Trophoblast cell (in vitro differentiated cells and primary cell): ENCODE data around the gene VAMP1.

Source experiments
- DNase-seq, 2 donors: peaks; one replicate each; pipeline ENCODE4 v3.0.0-alpha.2; 2016
- H2AFZ ChIP-seq: 2 replicates; pipeline ENCODE4 v1.6.1; 2013; ENCODE audit warnings: low read length, moderate library complexity, mild to moderate bottlenecking; ENCODE audit not compliant: insufficient read depth, poor library complexity
- H2AK5ac ChIP-seq: 2 replicates; pipeline ENCODE4 v1.6.1; 2013; ENCODE audit warnings: mild to moderate bottlenecking, low read length
- H2BK120ac ChIP-seq: 2 replicates; pipeline ENCODE4 v1.6.1; 2013; ENCODE audit warnings: low read length, mild to moderate bottlenecking, moderate library complexity; ENCODE audit not compliant: insufficient read depth, poor library complexity
- H2BK12ac ChIP-seq: 2 replicates; pipeline ENCODE4 v1.6.1; 2013; ENCODE audit warnings: mild to moderate bottlenecking, low read length, moderate library complexity
- H2BK5ac ChIP-seq: 2 replicates; pipeline ENCODE4 v1.6.1; 2013; ENCODE audit warnings: low read length, low read depth, moderate library complexity, mild to moderate bottlenecking; ENCODE audit not compliant: poor library complexity
- H3K14ac ChIP-seq: 2 replicates; pipeline ENCODE4 v1.6.1; 2013; ENCODE audit warnings: mild to moderate bottlenecking, low read length
- H3K18ac ChIP-seq: 2 replicates; pipeline ENCODE4 v1.6.1; 2013; ENCODE audit warnings: mild to moderate bottlenecking, low read length
- H3K23ac ChIP-seq: 2 replicates; pipeline ENCODE4 v1.6.1; 2013; ENCODE audit warnings: low read length
- H3K27ac ChIP-seq: 2 replicates; pipeline ENCODE4 v1.5.1; 2013; ENCODE audit warnings: low read depth, mild to moderate bottlenecking, inconsistent platforms, low read length, moderate library complexity
- H3K27me3 ChIP-seq: 2 replicates; pipeline ENCODE4 v1.6.1; 2013; ENCODE audit warnings: inconsistent platforms, mild to moderate bottlenecking, low read length, moderate library complexity; ENCODE audit not compliant: insufficient read depth
- H3K36me3 ChIP-seq, 2 experiments: 1 replicate in 1 of 2; 2 replicates in 1 of 2; pipeline ENCODE4 v1.6.1; 2013; ENCODE audit warnings: low read length in 2 of 2, mild to moderate bottlenecking in 2 of 2, moderate library complexity in 1 of 2; ENCODE audit not compliant: insufficient read depth in 2 of 2, control insufficient read depth in 1 of 2
- H3K4ac ChIP-seq: 2 replicates; pipeline ENCODE4 v1.6.1; 2013; ENCODE audit warnings: low read depth, mild to moderate bottlenecking, low read length, moderate library complexity
- H3K4me1 ChIP-seq, 2 experiments: 1 replicate in 1 of 2; 2 replicates in 1 of 2; pipeline ENCODE4 v1.6.1; 2013; ENCODE audit warnings: low read length in 2 of 2, mild to moderate bottlenecking in 2 of 2, moderate library complexity in 1 of 2; ENCODE audit not compliant: insufficient read depth in 2 of 2, control insufficient read depth in 1 of 2
- H3K4me2 ChIP-seq: 2 replicates; pipeline ENCODE4 v1.6.1; 2013; ENCODE audit warnings: inconsistent platforms, mild to moderate bottlenecking, low read length, moderate library complexity
- H3K4me3 ChIP-seq: 2 replicates; pipeline ENCODE4 v1.5.1; 2013; ENCODE audit warnings: mild to moderate bottlenecking, low read depth, low read length, inconsistent platforms
- H3K79me1 ChIP-seq: one replicate; pipeline ENCODE4 v1.6.1; 2013; ENCODE audit warnings: low read length
- H3K79me2 ChIP-seq: 2 replicates; pipeline ENCODE4 v1.6.1; 2013; ENCODE audit warnings: low read length, mild to moderate bottlenecking; ENCODE audit not compliant: control insufficient read depth, insufficient read depth, poor library complexity
- H3K9ac ChIP-seq: 2 replicates; pipeline ENCODE4 v1.6.1; 2013; ENCODE audit warnings: mild to moderate bottlenecking, low read length
- H3K9me3 ChIP-seq: 2 replicates; pipeline ENCODE4 v1.6.1; 2013; ENCODE audit warnings: low read depth, mild to moderate bottlenecking, control low read depth, inconsistent platforms, low read length; ENCODE audit not compliant: insufficient read depth
- H4K12ac ChIP-seq: 2 replicates; pipeline ENCODE4 v1.6.1; 2013; ENCODE audit warnings: low read depth, mild to moderate bottlenecking, low read length, moderate library complexity
- H4K8ac ChIP-seq: 2 replicates; pipeline ENCODE4 v1.6.1; 2013; ENCODE audit warnings: low read depth, mild to moderate bottlenecking, low read length, moderate library complexity
- H4K91ac ChIP-seq: one replicate; pipeline ENCODE4 v1.6.1; 2013; ENCODE audit warnings: low read depth, mild to moderate bottlenecking, low read length, moderate library complexity
- WGBS: extraction: QIAGEN DNeasy Blood & Tissue Kit; methylation state at CpG from one replicate; pipeline ENCODE4 v1.1.7; 2013; ENCODE audit warnings: missing lambda C conversion rate; ENCODE audit not compliant: insufficient read length, insufficient coverage; ENCODE audit errors: extremely low coverage; 5-methylcytosine and 5-hydroxymethylcytosine counted together

VAMP1 gene

DNA sequence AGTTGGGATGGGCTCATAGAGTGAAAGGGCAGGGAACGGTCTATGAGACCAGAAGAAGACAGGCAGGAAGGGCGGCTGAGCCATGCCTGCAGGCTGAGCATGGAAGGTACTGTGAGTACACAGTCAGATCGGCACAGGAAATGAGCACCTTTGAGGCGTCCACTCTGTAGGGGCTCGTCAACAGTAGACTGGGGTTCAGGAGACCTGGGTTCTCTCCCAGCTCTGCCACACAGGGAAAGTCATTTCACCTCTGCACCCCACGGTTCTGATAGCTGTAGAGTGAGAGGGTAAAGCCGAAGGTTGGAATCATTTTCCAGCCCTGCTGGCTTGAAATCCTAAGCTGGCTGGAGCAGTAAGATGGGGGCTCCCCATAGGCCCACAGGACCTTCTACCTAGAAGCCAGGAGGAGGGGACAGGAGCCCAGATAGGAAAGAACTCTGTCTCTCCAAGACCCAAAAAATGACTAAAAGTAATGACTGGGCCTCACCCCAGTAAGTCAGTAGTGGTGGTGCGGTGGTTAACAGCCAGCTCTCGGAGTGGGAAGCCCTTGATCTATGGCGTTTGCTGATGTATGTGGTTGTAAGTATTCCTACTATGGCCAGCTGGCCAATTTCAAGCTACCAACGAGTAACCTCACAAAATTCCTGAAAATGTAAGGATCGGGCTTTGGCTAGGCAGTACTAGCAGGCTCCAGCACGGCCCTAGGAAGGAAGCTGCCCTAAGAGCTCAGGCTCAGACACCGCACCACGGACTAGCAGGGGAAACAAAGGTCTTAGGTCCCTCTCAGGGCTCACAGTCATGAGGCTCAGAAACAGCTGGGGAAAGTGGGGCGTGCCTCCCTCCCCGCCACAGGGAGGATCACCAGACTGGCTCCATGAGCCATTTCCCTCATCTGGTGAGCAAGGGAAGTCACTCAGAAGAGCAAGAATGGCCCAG lies 36.0 kb downstream of the VAMP1 start:
- Histone ChIP-seq H3K4me3 (no peak overlapping the region), H3K79me2 (no peaks in the 10 kb centered on the region), H2AFZ (no peak overlapping the region), H3K9me3 (no peaks in the 10 kb centered on the region), H3K23ac (no peak overlapping the region), H4K8ac (no peak overlapping the region), H4K91ac (no peak overlapping the region), H3K79me1 (no peaks in the 10 kb centered on the region), H3K36me3 (no peaks in the 10 kb centered on the region), H2BK12ac (no peak overlapping the region), H3K18ac (no peak overlapping the region), H4K12ac (no peak overlapping the region), H3K27ac (no peak overlapping the region), H2BK120ac (no peak overlapping the region), H2AK5ac (no peak overlapping the region), H3K14ac (no peak overlapping the region), H2BK5ac (no peak overlapping the region), H3K27me3 (no peaks in the 10 kb centered on the region), H3K4me2 (no peak overlapping the region), H3K4me1 (no peaks in the 10 kb centered on the region), H3K4ac (no peak overlapping the region), H3K9ac (no peak overlapping the region)
- no CpG with 5 or more reads among the region's 17 CpGs for WGBS
- peak in 1 of 2 donors; percentile 59 for DNase-seq

DNA sequence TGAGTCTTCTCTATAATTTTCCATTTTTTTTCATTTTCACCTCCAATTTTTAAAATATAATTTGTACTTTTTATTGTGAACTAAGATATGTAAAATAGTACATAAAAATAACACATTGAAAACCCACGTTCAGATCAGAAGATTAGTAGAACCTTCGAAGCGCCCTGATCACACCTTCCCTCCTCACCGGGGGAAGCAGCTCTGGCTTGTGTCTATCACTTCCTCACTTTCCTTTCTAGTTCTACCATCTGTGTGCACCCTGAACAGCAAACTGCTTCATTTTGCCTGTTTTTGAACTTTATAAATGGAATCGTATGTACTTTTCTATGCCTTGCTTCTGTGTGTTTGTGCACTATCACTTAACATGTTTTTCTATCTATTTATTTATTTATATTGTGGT lies 37.5 kb downstream of the VAMP1 start:
- Histone ChIP-seq H3K4me2 (no peak overlapping the region), H2BK12ac (no peak overlapping the region), H3K9me3 (no peaks in the 10 kb centered on the region), H3K27me3 (no peaks in the 10 kb centered on the region), H3K14ac (no peak overlapping the region), H3K4me3 (no peak overlapping the region), H3K18ac (no peak overlapping the region), H3K79me1 (no peaks in the 10 kb centered on the region), H3K23ac (no peak overlapping the region), H3K9ac (no peak overlapping the region), H3K27ac (no peak overlapping the region), H2AK5ac (no peak overlapping the region), H3K79me2 (no peaks in the 10 kb centered on the region), H3K4ac (no peak overlapping the region), H4K91ac (no peak overlapping the region), H3K4me1 (no peaks in the 10 kb centered on the region), H4K8ac (no peak overlapping the region), H2AFZ (no peak overlapping the region), H2BK120ac (no peak overlapping the region), H2BK5ac (no peak overlapping the region), H4K12ac (no peak overlapping the region), H3K36me3 (no peaks in the 10 kb centered on the region)
- WGBS, result no CpG with 5 or more reads among the region's 5 CpGs
- DNase-seq, result no peak

DNA sequence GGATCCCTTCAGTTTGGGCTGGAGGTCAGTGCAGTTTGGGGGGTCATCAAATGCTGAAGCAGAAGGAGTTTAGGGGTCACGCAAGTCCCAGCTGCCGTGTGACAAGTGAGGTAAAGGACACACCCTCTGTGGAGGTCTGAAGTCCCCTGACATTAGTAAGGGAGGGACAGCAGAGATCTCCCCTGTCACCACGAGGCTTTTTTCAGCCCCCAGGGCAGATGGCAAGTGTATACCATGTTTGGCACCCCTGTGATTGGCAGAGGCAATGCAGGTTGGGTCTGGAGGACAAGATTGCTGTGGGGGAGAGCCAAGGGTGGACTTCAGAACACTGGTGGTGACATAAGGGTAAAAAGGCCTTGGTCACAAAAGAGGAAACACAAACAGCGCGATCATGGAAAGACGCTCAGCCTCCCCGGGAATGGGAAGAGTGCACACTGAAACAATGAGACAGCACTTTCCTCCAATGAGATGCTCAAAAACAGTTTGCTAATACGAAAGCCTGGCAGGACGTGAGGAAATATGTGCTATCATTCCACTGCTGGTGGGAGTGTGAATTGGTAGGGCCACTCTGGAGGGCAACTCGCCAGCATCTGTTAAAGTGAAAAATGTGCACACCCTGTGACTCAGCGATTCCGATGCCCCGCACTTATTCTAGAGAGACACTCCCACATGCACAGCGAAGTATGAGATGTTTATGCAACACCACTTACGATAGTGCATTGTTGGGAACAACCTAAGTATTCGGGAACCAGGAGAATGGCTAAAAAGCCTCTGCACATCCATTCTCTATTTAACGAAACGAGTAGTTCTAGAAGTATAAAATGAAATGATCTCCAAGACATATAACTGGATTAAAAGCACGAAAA lies 40.1 kb downstream of the VAMP1 start:
- Histone ChIP-seq H4K8ac (no peak overlapping the region), H3K4me2 (no peak overlapping the region), H3K18ac (no peak overlapping the region), H2BK12ac (no peak overlapping the region), H3K9me3 (no peaks in the 10 kb centered on the region), H3K4me3 (no peak overlapping the region), H3K79me2 (no peaks in the 10 kb centered on the region), H3K23ac (no peak overlapping the region), H2AFZ (no peak overlapping the region), H2BK5ac (no peak overlapping the region), H4K12ac (no peak overlapping the region), H2BK120ac (no peak overlapping the region), H3K27me3 (no peaks in the 10 kb centered on the region), H2AK5ac (no peak overlapping the region), H3K36me3 (no peaks in the 10 kb centered on the region), H3K79me1 (no peaks in the 10 kb centered on the region), H3K4me1 (no peaks in the 10 kb centered on the region), H3K27ac (no peak overlapping the region), H3K9ac (no peak overlapping the region), H3K14ac (no peak overlapping the region), H4K91ac (no peak overlapping the region), H3K4ac (no peak overlapping the region)
- no CpG with 5 or more reads among the region's 19 CpGs for WGBS
- peak; percentile 73 to 89 for DNase-seq

DNA sequence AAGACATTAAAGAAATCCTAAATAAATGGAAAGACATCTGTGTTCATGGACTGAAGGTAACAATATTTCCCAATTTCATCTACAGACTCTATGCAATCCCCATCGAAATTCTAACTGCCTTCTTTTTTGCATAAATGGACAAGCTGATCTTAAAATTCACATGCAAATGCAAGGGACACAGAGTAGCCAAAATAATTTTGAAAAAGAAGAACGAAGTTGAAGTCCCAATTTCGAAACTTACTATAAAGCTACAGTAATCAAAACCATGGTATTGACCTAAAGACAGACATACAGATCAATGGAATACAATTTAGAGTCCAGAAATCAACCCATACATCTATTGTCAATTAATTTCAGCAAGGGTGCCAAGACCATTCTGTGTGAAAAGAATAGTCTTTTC lies 42.2 kb downstream of the VAMP1 start:
- H4K91ac ChIP-seq, result no peak overlapping the region
- H2BK5ac ChIP-seq, result no peak overlapping the region
- no peak overlapping the region for H3K4me2 ChIP-seq
- H3K9ac ChIP-seq, result no peak overlapping the region
- H3K79me1 ChIP-seq, result no peaks in the 10 kb centered on the region
- H3K23ac ChIP-seq, result no peak overlapping the region
- no peak overlapping the region for H3K4me3 ChIP-seq
- no peak overlapping the region for H2BK12ac ChIP-seq
- no peak overlapping the region for H2AK5ac ChIP-seq
- no peak overlapping the region for H3K14ac ChIP-seq
- no peak overlapping the region for H2BK120ac ChIP-seq
- no peak overlapping the region for H3K27ac ChIP-seq
- H3K36me3 ChIP-seq, result no peaks in the 10 kb centered on the region
- no peak overlapping the region for H3K4ac ChIP-seq
- no peak overlapping the region for H4K8ac ChIP-seq
- H3K79me2 ChIP-seq, result no peaks in the 10 kb centered on the region
- H4K12ac ChIP-seq, result no peak overlapping the region
- H3K4me1 ChIP-seq, result no peaks in the 10 kb centered on the region
- no peak overlapping the region for H2AFZ ChIP-seq
- WGBS, result no CpG with 5 or more reads among the region's 3 CpGs
- H3K9me3 ChIP-seq, result no peaks in the 10 kb centered on the region
- no peak overlapping the region for H3K18ac ChIP-seq
- H3K27me3 ChIP-seq, result no peaks in the 10 kb centered on the region
- DNase-seq, result no peak
